ENCODE results near the gene C9orf152.
"Not testable (repeated sequence)": the region's sequence is repeated elsewhere in the genome, so short reads cannot be mapped to it uniquely, and the experiment has no call there.

Gene C9orf152

GRCh38 chr9:110208031-110208430 lies at the start of gene C9orf152:
C9orf152 (minus strand) TSS chr9:110208159; CDS start chr9:110207579, 580 bp downstream.
- DNase-seq, result no peak

DNA sequence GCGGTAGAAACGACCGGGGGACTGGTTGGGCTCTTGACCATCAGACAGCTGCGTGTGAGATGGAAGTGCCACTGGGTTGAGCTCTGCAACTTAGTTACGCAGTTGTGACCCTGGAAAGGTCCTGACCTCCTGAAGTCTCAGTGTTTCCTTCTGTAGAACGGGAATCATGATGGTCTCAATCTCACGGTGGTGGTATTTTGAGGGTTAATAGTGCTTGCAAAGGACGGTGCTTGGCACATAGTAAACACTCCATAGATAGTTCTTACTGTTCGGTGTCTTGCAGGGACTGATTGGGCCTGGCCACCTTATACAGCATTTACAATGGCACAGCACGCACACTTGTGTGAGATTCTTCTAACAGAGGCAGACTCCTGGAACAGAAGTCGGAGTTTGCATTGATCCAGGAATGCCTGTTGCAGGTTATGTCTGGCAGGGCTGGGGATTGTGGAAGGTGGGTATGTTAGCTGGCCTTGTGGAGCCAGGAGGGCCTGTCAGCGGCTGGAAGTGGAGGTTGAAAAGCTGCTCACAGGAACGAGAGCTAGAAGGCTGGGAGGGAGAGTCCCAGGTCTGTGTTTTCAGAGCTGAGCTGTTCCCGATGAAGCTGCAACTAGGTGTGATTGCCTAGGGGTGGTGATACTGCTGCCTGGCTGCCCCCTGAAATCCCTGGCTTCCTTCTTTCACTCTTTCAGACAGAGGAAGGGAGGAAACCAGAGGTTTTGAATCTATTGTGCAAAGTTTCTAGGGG lies 49.3 kb upstream of the C9orf152 start:
- DNase-seq, result no peak

GRCh38 chr9:110256380-110257096 lies 48.6 kb upstream of the C9orf152 start, which contains the start of gene TXN:
TXN (minus strand) TSS chr9:110256507; CDS start chr9:110256435, 72 bp downstream.
- peak; percentile 49 for DNase-seq

- no peak for DNase-seq
These were observed 47.8 kb upstream of the C9orf152 start for GRCh38 chr9:110255463-110256379.

GRCh38 chr9:110255034-110255462 lies 47.1 kb upstream of the C9orf152 start:
- no peak for DNase-seq

DNA sequence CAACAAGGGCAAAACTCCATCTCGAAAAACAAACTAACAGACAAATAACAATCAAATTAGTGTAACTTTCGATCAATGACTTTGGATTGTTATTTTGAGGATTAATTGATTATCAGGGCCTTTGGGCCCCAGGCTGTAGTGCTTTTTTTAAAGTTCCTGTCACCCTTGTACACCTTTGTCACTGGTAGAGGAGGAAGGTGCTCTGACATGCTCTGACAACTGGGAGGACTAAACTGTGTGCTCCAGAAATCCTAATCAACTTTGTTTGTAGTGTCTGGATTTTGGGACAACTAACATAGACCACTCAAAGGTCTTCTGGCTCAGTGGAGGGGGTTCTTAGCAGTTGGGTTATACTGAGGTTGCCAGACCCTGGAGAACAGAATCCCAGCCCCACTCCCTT lies 46.5 kb upstream of the C9orf152 start:
- no peak for DNase-seq

- no peak for DNase-seq
These were observed 44.7 kb upstream of the C9orf152 start for GRCh38 chr9:110252509-110253139.

- not testable (repeated sequence) for DNase-seq
These were observed 43.8 kb upstream of the C9orf152 start for GRCh38 chr9:110251770-110252169.

- no peak for DNase-seq
These were observed 43.3 kb upstream of the C9orf152 start for GRCh38 chr9:110251212-110251611.

GRCh38 chr9:110249603-110250002 lies 41.6 kb upstream of the C9orf152 start:
- no peak for DNase-seq

DNA sequence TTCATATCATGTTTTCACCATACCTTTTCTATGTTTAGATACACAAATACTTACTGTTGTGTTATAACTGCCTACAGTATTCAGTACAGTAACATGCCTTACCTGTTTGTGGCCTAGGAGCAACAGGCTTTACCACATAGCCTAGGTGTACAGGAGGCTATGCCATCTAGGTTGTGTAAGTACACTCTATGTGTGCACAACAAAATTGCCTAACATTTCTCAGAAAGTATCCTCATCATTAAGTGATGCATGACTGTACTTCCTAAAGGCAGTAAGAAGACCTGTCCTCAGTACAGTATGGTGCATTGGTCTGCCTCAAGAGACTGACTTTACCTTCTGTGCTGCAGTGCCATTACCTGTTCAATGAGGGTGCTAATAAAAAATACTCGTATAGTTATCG lies 40.4 kb upstream of the C9orf152 start:
- DNase-seq, result no peak

- no peak for DNase-seq
These were observed 38.3 kb upstream of the C9orf152 start for GRCh38 chr9:110246214-110246613.

GRCh38 chr9:110244616-110245015 lies 36.7 kb upstream of the C9orf152 start:
- DNase-seq, result no peak

- no peak for DNase-seq
These were observed 33.9 kb upstream of the C9orf152 start for GRCh38 chr9:110241858-110242321.

DNA sequence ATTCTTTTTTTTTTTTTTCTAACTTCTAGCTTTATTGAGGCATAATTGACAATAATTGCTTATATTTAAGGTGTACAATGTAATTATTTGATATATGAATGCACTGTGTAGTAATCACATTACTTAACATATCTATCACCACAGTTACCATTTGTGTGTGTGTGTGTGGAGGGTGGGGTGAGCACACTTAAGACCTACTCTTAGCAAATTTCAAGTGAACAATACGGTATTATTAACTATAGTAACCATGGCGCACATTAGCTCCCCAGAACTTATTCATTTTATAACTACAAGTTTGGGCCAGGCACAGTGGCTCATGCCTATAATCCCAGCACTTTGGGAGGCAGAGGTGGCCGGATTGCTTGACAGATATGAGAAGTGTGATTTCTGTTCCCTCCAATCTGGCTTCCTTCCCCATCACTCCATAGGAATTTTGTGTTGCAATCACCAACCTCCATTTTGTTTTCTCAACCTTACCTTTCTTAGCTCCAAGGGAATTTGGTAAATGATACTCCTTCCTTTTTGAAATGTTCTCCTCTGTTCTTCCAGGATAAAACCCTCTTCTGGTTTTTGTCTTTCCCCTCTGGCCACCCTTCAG lies 33.4 kb upstream of the C9orf152 start:
- DNase-seq, result no peak

DNA sequence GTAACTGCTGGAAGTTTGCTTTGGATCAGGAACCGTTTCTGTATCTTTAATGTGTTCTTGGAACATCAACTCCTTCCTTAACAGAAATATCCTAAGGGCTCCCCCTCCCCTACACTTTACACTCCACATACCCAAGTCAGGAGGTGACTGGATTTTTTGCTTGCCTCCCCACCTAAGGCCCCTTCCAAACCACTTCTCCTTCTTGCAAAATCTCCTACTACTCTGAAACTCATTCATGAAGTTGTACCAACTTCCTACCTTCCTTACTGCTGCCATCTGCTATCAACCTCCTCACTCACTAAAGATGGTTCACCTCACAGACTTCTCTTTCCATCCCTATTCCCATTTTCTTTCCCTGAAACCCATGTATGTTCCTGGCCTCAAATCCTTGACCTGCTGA lies 32.2 kb upstream of the C9orf152 start:
- DNase-seq, result no peak

DNA sequence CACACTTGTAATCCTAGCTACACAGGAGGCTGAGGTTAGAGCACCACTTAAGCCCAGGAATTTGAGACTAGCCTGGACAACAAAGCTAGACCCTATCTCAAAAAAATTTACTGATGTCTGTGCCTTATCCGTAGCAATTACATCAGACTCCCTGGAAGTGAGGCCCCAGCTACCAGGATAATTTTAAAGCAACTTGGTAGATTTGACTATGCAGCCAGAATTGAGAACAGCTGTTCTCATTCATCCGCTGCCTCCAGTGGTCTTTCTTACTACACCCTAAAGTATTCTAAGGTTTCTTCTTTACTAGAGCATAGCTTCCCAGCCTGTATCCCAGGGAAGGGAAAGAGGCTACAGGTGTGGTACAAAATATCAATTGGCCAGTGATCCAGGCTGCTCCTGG lies 20.4 kb upstream of the C9orf152 start:
- DNase-seq, result no peak

DNA sequence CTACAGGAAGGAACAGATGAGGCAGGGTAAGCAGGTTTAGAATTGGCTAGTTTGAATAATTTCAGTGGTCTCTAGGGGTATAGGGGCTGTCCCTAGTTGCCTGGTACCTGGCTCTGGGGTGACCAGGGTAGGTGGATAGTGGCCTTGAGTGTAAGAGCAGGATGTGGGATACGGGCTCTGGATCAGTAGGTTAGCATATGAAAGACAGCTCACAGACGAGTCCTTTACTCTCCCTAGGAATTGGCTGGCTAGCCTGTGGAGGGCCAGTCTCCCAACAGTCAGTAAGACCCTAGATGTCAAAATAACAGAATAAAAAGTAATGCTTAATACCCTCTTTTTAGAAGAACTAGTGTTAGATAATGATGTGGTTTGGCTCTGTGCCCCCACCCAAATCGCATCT lies 16.6 kb upstream of the C9orf152 start:
- no peak for DNase-seq

- no peak for DNase-seq
These were observed 12.8 kb upstream of the C9orf152 start for GRCh38 chr9:110220809-110221208.

DNA sequence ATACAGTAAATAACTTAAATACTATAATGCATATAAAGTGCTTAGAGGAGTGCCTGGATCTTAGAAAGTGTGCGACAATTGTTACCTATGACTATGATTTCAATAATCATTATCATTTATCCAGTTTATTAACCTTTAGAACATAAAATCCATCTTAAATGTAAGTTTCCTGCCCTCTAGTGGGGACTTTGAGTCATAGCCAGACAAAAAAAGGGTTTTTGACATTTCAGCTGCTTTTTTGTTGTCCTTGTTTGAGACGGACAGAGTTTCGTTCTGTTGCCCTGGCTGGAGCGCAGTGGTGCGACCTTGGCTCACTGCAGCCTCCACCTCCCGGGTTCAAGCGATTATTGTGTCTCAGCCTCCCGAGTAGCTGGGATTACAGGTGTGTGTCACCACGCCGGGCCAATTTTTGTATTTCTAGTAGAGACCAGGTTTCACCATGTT lies 9.7 kb upstream of the C9orf152 start:
- peak; percentile 86 for DNase-seq

DNA sequence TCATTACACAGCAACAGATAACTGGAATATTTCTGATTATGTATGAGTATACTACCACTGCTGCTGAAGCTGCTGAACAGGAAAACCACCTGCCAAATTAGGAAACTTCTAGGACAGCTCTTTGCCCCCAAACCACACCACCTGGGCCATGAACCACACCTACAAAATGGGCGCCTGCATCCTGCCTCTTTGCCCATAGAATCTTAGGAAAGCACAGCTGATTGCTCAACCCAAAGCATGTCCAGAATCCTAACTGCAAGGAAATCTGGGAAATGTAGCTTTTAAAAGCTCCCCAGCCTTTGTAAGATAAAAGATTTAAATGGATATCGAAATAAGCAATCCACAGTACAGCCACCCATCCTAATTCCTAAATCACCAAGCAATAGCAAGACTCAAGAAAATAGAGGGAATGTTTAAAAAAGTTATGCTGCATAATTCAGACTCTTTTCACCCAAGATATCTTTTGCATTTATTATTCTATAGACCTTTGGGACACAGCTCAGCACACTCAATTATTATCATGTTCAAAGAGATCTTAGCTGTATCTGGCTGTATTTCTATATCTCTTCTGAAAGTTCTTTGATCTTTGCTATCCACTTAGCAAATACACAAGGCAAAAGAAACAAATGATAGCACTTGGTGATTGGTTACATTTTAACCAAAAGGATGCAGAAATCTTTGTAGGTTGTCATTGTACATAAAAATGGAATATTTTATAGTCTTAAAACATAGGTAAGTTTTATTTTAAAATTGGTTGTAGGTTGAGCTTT lies 6.8 kb upstream of the C9orf152 start:
- DNase-seq, result no peak

Data from NCI-H2029 treated with DMSO at 0.1 percent for 48 hours (cell line).